Naive thymus-derived CD4-positive, alpha-beta T cell (primary cell): ENCODE results near the gene MBOAT1. TPM values are rescaled to one million over a fixed set of nuclear protein-coding genes. Genes with fewer than 3 reads are reported as not detected.
"Not testable (repeated sequence)": the region's sequence is repeated elsewhere in the genome, so short reads cannot be mapped to it uniquely, and the experiment has no call there.

Experiments used
- ATAC-seq: fragments of 150-1000 bp; cut with Tn5 transposase; 2 replicates; pipeline ENCODE4 v1.10.0; 2021; ENCODE audit warnings: mild to moderate bottlenecking, moderate library complexity
- CTCF ChIA-PET: fragments of 350-600 bp; sonication (Branson Sonifier 250); formaldehyde crosslinking; loops from one replicate; lab custom pipeline; 2021; ENCODE audit warnings: antibody characterized with exemption; lab: Charles Lee
- POLR2A ChIA-PET: fragments of 350-600 bp; sonication (Branson Sonifier 250); formaldehyde crosslinking; loops from one replicate; lab custom pipeline; 2021; ENCODE audit warnings: antibody characterized with exemption, inconsistent platforms; lab: Charles Lee
- DNase-seq, 9 donors: peaks; one replicate each; pipeline versions ENCODE4 v3.0.0 to v3.0.0-alpha.2; 2020 to 2022; ENCODE audit warnings: mixed read lengths in 1 of 9
- H3K27ac ChIP-seq: one replicate; pipeline ENCODE4 v1.7.0; 2013; ENCODE audit warnings: mild to moderate bottlenecking, low read depth, low read length, moderate library complexity
- H3K27me3 ChIP-seq, 2 donors: one replicate each; pipeline ENCODE4 v1.7.0; 2013; ENCODE audit warnings: low read length in 2 of 2, mild to moderate bottlenecking in 2 of 2, moderate library complexity in 2 of 2; ENCODE audit not compliant: control insufficient read depth in 2 of 2, insufficient read depth in 2 of 2
- H3K36me3 ChIP-seq, 3 experiments: 1 replicate in 2 of 3; 2 replicates in 1 of 3; pipeline ENCODE4 v1.7.0; 2013; ENCODE audit warnings: low read length in 3 of 3, mild to moderate bottlenecking in 3 of 3, moderate library complexity in 1 of 3; ENCODE audit not compliant: insufficient read depth in 3 of 3, control insufficient read depth in 2 of 3
- H3K4me1 ChIP-seq, 2 donors: one replicate each; pipeline ENCODE4 v1.7.0; 2013; ENCODE audit warnings: low read length in 2 of 2, mild to moderate bottlenecking in 2 of 2, moderate library complexity in 1 of 2; ENCODE audit not compliant: control insufficient read depth in 2 of 2, insufficient read depth in 2 of 2
- H3K4me3 ChIP-seq: 2 replicates; pipeline ENCODE4 v1.7.0; 2013; ENCODE audit warnings: mild to moderate bottlenecking, low read length
- H3K9me3 ChIP-seq, 3 experiments: 1 replicate in 2 of 3; 2 replicates in 1 of 3; pipeline ENCODE4 v1.7.0; 2013; ENCODE audit warnings: low read length in 3 of 3; ENCODE audit not compliant: control insufficient read depth in 2 of 3
- H3K27ac Mint-ChIP-seq, 9 donors: one replicate each; pipeline ENCODE4 v1.8.0; 2020 to 2022; ENCODE audit warnings: mixed read lengths in 9 of 9, mild to moderate bottlenecking in 8 of 9, moderate library complexity in 5 of 9, inconsistent platforms in 2 of 9
- H3K27me3 Mint-ChIP-seq, 5 donors: one replicate each; pipeline ENCODE4 v1.8.0; 2021 to 2022; ENCODE audit warnings: mixed read lengths in 5 of 5, mild to moderate bottlenecking in 1 of 5
- H3K36me3 Mint-ChIP-seq, 5 donors: one replicate each; pipeline ENCODE4 v1.8.0; 2020 to 2022; ENCODE audit warnings: mixed read lengths in 5 of 5, mild to moderate bottlenecking in 3 of 5, inconsistent platforms in 1 of 5
- H3K4me1 Mint-ChIP-seq, 7 donors: one replicate each; pipeline ENCODE4 v1.8.0; 2020 to 2022; ENCODE audit warnings: mixed read lengths in 7 of 7, mild to moderate bottlenecking in 3 of 7, inconsistent platforms in 1 of 7
- H3K4me3 Mint-ChIP-seq, 10 donors: one replicate each; pipeline ENCODE4 v1.8.0; 2020 to 2022; ENCODE audit warnings: mild to moderate bottlenecking in 10 of 10, mixed read lengths in 10 of 10, moderate library complexity in 6 of 10, inconsistent platforms in 2 of 10
- H3K9me3 Mint-ChIP-seq, 11 donors: one replicate each; pipeline ENCODE4 v1.8.0; 2020 to 2022; ENCODE audit warnings: mixed read lengths in 11 of 11, mild to moderate bottlenecking in 4 of 11, inconsistent platforms in 1 of 11, moderate library complexity in 1 of 11
- intact Hi-C, 2 donors: fragments of 100-400 bp; cut with micrococcal nuclease; formaldehyde crosslinking; loops; one replicate each; pipeline ENCODE4 v1.15.1; 2023
- polyA plus RNA-seq, 2 donors: library from polyadenylated mRNA; unstranded; fragments of 300-500 nt; fragmentation: Illumina TruSeq; gene quantifications; one replicate each; pipeline ENCODE4 v1.2.3, GENCODE V29; 2021
- total RNA-seq, 6 experiments: library from RNA in 5 of 6; stranded (reverse) in 5 of 6; gene quantifications; 1 replicate in 5 of 6; 2 replicates in 1 of 6; pipeline ENCODE4 v1.2.3 and lab custom pipeline; 2021 to 2026

Gene MBOAT1
- total and polyA plus RNA-seq, 7 experiments from 2014 or later = 0.84 to 24.7 (median 9.5) TPM

GRCh38 chr6:20179287-20180045 lies 32.8 kb downstream of the MBOAT1 start:
- CTCF ChIA-PET, DNase-seq, H3K4me1 ChIP-seq, H3K27me3 Mint-ChIP-seq, H3K36me3 ChIP-seq, ATAC-seq, POLR2A ChIA-PET, H3K9me3 ChIP-seq, H3K27ac Mint-ChIP-seq, H3K4me3 ChIP-seq, H3K4me3 Mint-ChIP-seq, intact Hi-C loops, H3K27ac ChIP-seq, H3K27me3 ChIP-seq: not testable (repeated sequence)
- peaks cover 0 to 13% (median 4%) of the 10 kb centered on the region in 11 donors for H3K9me3 Mint-ChIP-seq
- peaks cover 3 to 17% (median 4%) of the 10 kb centered on the region in 7 donors for H3K4me1 Mint-ChIP-seq
- H3K36me3 Mint-ChIP-seq = peaks cover 6 to 38% (median 23%) of the 10 kb centered on the region in 5 donors

DNA sequence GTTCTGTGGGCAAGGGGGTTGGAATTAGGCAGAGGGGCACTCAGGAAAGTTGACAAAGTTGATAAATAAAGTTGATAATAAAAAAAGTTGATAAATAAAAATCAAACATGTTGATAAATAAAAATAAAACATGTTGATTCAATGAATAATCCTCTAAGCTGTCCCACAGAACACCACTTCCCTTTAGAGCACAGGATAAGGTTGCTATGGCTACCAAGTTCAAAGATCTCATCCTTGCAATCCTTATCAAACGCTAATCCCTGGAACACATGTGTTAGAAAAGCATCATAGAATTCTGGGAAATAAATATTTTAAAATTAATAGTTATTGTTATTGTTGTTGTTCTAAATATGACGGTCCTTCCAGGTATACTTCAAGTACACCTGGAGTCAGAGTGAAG lies 33.9 kb downstream of the MBOAT1 start:
- Histone ChIP-seq H3K36me3 (no peaks in the 10 kb centered on the region), H3K27ac (no peak overlapping the region), H3K27me3 (no peaks in the 10 kb centered on the region), H3K9me3 (no peaks in the 10 kb centered on the region), H3K4me1 (peaks cover 6 to 12% of the 10 kb centered on the region in 2 donors), H3K4me3 (no peak overlapping the region)
- H3K27me3 Mint-ChIP-seq = no peaks in the 10 kb centered on the region
- peaks cover 6 to 29% (median 22%) of the 10 kb centered on the region in 5 donors for H3K36me3 Mint-ChIP-seq
- ChIA-PET POLR2A (interaction anchor here (0.7 kb wide), 1 partner anchor 45 kb away, joined by 3 read pairs; no protein-coding TSS in a partner anchor), CTCF (no interaction called here)
- intact Hi-C loops = no loop called here
- DNase-seq = no peak
- no peak overlapping the region for H3K27ac Mint-ChIP-seq
- no peak for ATAC-seq
- no peak overlapping the region for H3K4me3 Mint-ChIP-seq
- peaks cover 0 to 13% (median 4%) of the 10 kb centered on the region in 11 donors for H3K9me3 Mint-ChIP-seq
- H3K4me1 Mint-ChIP-seq = peaks cover 14 to 28% (median 15%) of the 10 kb centered on the region in 7 donors

- no peak overlapping the region for H3K4me3 ChIP-seq
- ATAC-seq (no peak), DNase-seq (no peak)
- Mint-ChIP-seq H3K9me3 (peaks cover 0 to 7% (median 0%) of the 10 kb centered on the region in 11 donors), H3K27me3 (no peaks in the 10 kb centered on the region), H3K4me3 (no peak overlapping the region), H3K4me1 (peaks cover 21 to 32% (median 25%) of the 10 kb centered on the region in 7 donors), H3K27ac (no peak overlapping the region), H3K36me3 (peaks cover 0 to 23% (median 13%) of the 10 kb centered on the region in 5 donors)
- intact Hi-C loops = loop anchor here in 1 of 2 donors (2.0 kb wide), 1 partner anchor 27 kb away; no protein-coding TSS in a partner anchor
- H3K27ac ChIP-seq = no peak overlapping the region
- H3K9me3 ChIP-seq = no peaks in the 10 kb centered on the region
- peaks cover 0 to 15% of the 10 kb centered on the region in 2 donors for H3K4me1 ChIP-seq
- H3K36me3 ChIP-seq = no peaks in the 10 kb centered on the region
- ChIA-PET POLR2A (no interaction called here), CTCF (no interaction called here)
- H3K27me3 ChIP-seq = no peaks in the 10 kb centered on the region
These were observed 36.4 kb downstream of the MBOAT1 start for GRCh38 chr6:20175810-20176410.

DNA sequence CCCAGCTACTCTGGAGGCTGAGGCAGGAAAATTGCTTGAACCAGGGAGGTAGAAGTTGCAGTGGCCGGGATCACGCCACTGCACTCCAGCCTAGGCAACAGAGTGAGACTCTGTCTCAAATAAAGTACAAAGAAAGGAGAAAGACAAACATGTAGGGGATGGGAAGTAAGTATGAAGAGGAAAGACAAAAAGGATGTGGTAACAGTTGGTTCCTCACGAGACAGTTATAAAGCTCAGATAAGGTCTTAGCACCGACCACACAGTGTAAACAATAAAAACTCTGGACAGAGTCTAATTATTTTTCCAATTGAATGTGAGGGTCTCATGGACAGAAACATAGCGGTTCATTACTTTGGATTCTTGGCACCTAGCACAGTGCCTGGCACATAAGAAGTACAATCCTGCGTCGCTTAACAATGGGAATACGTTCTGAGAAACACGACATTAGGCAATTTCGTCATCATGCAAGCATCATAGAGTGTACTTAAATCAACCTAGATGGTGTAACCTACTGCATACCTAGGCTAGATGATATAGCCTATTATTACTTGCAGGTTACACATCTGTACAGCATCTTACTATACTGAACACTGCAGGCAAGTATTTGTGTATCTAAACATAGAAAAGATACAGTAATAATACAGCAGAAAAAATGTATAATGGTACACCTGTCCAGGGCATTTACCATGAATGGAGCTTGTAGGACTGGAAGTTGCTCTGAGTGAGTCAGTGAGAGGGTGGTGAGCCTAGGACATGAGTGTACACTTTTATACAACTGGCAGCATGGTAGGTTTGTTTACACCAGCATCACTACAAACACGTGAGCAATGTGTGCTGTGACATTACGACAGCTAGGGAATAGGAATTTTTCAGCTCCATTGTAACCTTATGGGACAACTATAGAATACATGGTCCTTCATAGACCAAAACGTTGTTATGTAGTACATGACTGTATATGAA lies 38.2 kb downstream of the MBOAT1 start:
- DNase-seq = peak in 5 of 9 donors; percentile 5 to 27 (median 20)
- intact Hi-C loops = loop anchor here in 1 of 2 donors (2.0 kb wide), 1 partner anchor 29 kb away; no protein-coding TSS in a partner anchor
- H3K27ac ChIP-seq = no peak overlapping the region

GRCh38 chr6:20172842-20173456 lies 39.3 kb downstream of the MBOAT1 start:
- DNase-seq (no peak), ATAC-seq (no peak)
- CTCF ChIA-PET = no interaction called here
- no peaks in the 10 kb centered on the region for H3K36me3 ChIP-seq
- no peak overlapping the region for H3K27ac ChIP-seq
- Mint-ChIP-seq H3K9me3 (no peaks in the 10 kb centered on the region), H3K36me3 (peaks cover 0 to 22% (median 8%) of the 10 kb centered on the region in 5 donors), H3K4me3 (peak overlapping the region in 3 of 10 donors; percentile 38 to 66 (median 47)), H3K4me1 (peaks cover 25 to 40% (median 34%) of the 10 kb centered on the region in 7 donors), H3K27ac (peak overlapping the region in 2 of 9 donors; percentile 14 to 57), H3K27me3 (no peaks in the 10 kb centered on the region)
- intact Hi-C loops = no loop called here
- no peak overlapping the region for H3K4me3 ChIP-seq
- H3K9me3 ChIP-seq = no peaks in the 10 kb centered on the region
- H3K27me3 ChIP-seq = no peaks in the 10 kb centered on the region
- POLR2A ChIA-PET = no interaction called here
- peaks cover 0 to 15% of the 10 kb centered on the region in 2 donors for H3K4me1 ChIP-seq

More for the DNA sequence above, 38.2 kb downstream of the MBOAT1 start:
- no peaks in the 10 kb centered on the region for H3K9me3 Mint-ChIP-seq
- H3K4me3 ChIP-seq = no peak overlapping the region
- peak overlapping the region in 9 of 10 donors; percentile 13 to 76 (median 48) for H3K4me3 Mint-ChIP-seq
- no peaks in the 10 kb centered on the region for H3K36me3 ChIP-seq
- no peaks in the 10 kb centered on the region for H3K9me3 ChIP-seq
- ChIA-PET CTCF (no interaction called here), POLR2A (interaction anchor here (0.9 kb wide), 1 partner anchor 9 kb away, joined by 3 read pairs; no protein-coding TSS in a partner anchor)
- peaks cover 0 to 15% of the 10 kb centered on the region in 2 donors for H3K4me1 ChIP-seq
- peak; percentile 73 for ATAC-seq
- peaks cover 0 to 25% (median 8%) of the 10 kb centered on the region in 5 donors for H3K36me3 Mint-ChIP-seq
- no peaks in the 10 kb centered on the region for H3K27me3 Mint-ChIP-seq
- no peaks in the 10 kb centered on the region for H3K27me3 ChIP-seq
- H3K4me1 Mint-ChIP-seq = peaks cover 25 to 40% (median 34%) of the 10 kb centered on the region in 7 donors
- H3K27ac Mint-ChIP-seq = peak overlapping the region in 8 of 9 donors; percentile 0 to 75 (median 52)
